Common myeloid progenitor, CD34-positive (primary cell): ENCODE results near the gene CRTAP.
A peak's percentile ranks its signal among the peaks of the same experiment; 100 is the strongest.
"Not testable (repeated sequence)": the region's sequence is repeated elsewhere in the genome, so short reads cannot be mapped to it uniquely, and the experiment has no call there.

Experiments used
- CTCF ChIA-PET: fragments of 350-600 bp; sonication (Branson Sonifier 250); formaldehyde crosslinking; loops from one replicate; lab custom pipeline; 2021; ENCODE audit warnings: antibody characterized with exemption; lab: Charles Lee
- POLR2A ChIA-PET: fragments of 350-600 bp; sonication (Branson Sonifier 250); formaldehyde crosslinking; loops from one replicate; lab custom pipeline; 2021; ENCODE audit warnings: antibody characterized with exemption; lab: Charles Lee
- DNase-seq, 3 donors: peaks; one replicate each; pipeline versions ENCODE4 v3.0.0 to v3.0.0-alpha.2; 2013
- H3K27ac ChIP-seq, 2 experiments: 1 replicate in 1 of 2; 2 replicates in 1 of 2; pipeline ENCODE4 v1.7.0; 2013; ENCODE audit warnings: inconsistent platforms in 2 of 2, low read length in 2 of 2, mild to moderate bottlenecking in 2 of 2, low read depth in 1 of 2, moderate library complexity in 1 of 2; ENCODE audit not compliant: severe bottlenecking in 2 of 2, insufficient read depth in 1 of 2, poor library complexity in 1 of 2
- H3K27me3 ChIP-seq, 5 experiments: replicated peaks in 2 of 5; 1 replicate in 3 of 5; 2 replicates in 2 of 5; pipeline versions ENCODE4 v1.6.1 to v1.7.0; 2013; ENCODE audit warnings: low read length in 4 of 5, mild to moderate bottlenecking in 2 of 5, moderate library complexity in 2 of 5, inconsistent platforms in 1 of 5; ENCODE audit not compliant: insufficient read depth in 5 of 5, control insufficient read depth in 4 of 5
- H3K36me3 ChIP-seq, 4 experiments: 1 replicate in 2 of 4; 2 replicates in 2 of 4; pipeline versions ENCODE4 v1.6.1 to v1.7.0; 2013; ENCODE audit warnings: low read length in 3 of 4, control low read depth in 1 of 4, mild to moderate bottlenecking in 1 of 4; ENCODE audit not compliant: control insufficient read depth in 4 of 4, insufficient read depth in 4 of 4
- H3K4me1 ChIP-seq, 4 experiments: 1 replicate in 3 of 4; 2 replicates in 1 of 4; pipeline versions ENCODE4 v1.6.1 to v1.7.1; 2013; ENCODE audit warnings: low read length in 3 of 4, mild to moderate bottlenecking in 3 of 4, control low read depth in 1 of 4, inconsistent platforms in 1 of 4, moderate library complexity in 1 of 4; ENCODE audit not compliant: control insufficient read depth in 4 of 4, insufficient read depth in 4 of 4; ENCODE audit errors: control extremely low read depth in 1 of 4
- H3K4me3 ChIP-seq, 7 experiments: 1 replicate in 4 of 7; 2 replicates in 3 of 7; pipeline versions ENCODE4 v1.5.1 to v1.7.0; 2013; ENCODE audit warnings: mild to moderate bottlenecking in 7 of 7, low read length in 6 of 7, moderate library complexity in 6 of 7, inconsistent platforms in 2 of 7, low read depth in 2 of 7, control low read depth in 1 of 7; ENCODE audit not compliant: insufficient read depth in 4 of 7, control insufficient read depth in 1 of 7; ENCODE audit errors: extremely low read depth in 1 of 7
- H3K9me3 ChIP-seq, 5 experiments: 1 replicate in 4 of 5; 2 replicates in 1 of 5; pipeline versions ENCODE4 v1.6.1 to v1.7.1; 2013; ENCODE audit warnings: low read length in 4 of 5, mild to moderate bottlenecking in 2 of 5, inconsistent platforms in 1 of 5, low read depth in 1 of 5, moderate library complexity in 1 of 5; ENCODE audit not compliant: control insufficient read depth in 4 of 5, insufficient read depth in 2 of 5; ENCODE audit errors: control extremely low read depth in 1 of 5
- WGBS: methylation state at CpG from one replicate; pipeline ENCODE4 v1.1.5; 2013; ENCODE audit not compliant: insufficient coverage; 5-methylcytosine and 5-hydroxymethylcytosine counted together

The CRTAP gene

DNA sequence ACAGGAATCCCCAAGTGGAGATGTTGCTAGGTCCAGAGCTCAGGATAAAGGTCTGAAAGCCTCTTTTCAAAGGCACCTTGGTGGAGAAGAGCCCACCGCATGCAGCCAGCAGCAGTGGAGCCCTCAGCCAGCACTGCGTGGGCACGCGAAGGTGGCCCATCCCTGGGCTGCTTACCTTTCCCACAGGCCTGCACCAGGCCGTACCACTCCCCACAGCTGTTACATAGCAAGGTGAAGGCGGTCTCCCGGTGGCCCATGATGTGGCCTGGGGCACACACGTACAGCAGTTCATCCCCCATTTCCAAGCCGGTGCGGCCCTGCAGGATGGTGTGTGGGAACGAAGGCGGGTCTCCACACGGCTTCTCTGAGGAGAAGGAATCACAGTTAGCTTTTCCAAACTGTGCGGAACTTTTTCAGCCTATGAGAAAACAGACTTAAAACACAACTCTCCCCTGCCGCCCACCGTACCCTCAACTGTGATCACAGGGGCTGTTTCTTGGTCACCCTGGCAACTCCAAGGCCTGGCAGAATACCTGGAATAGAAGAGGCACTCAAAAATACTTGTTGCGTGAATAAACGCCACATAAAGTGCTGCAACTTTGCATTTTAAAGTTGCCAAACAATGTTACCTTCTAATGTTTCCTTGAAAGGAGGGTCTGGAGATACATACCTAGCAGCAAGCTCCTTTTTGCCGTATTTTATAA, 61.0 kb downstream of the CRTAP start:
- Histone ChIP-seq H3K27me3 (no peaks in the 10 kb centered on the region), H3K36me3 (no peaks in the 10 kb centered on the region), H3K27ac (no peak overlapping the region), H3K9me3 (peaks cover 0 to 5% (median 3%) of the 10 kb centered on the region in 5 experiments), H3K4me1 (no peaks in the 10 kb centered on the region), H3K4me3 (no peak overlapping the region)
- POLR2A ChIA-PET = no interaction called here
- WGBS = 93% methylated on average over 16 of the region's 19 CpGs
- CTCF ChIA-PET = no interaction called here
- no peak for DNase-seq

DNA sequence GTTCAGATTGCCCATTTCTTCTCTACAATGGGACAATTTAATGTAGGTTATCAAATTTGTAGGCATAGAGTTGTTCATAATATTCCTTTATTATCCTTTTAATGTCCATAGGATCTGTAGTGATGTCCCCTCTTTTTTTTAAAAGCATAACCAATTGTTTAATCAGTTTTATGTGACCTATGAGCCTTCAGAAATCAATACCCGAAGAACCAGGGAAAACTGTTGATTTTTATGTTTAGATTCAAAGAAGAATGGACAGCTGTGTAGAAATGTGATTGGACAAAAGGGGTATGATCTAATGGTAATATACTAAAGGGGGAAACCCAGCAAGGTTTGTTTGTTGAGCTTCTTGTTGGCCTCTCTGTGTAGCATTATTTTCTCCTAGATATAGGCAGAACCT, 65.3 kb downstream of the CRTAP start:
- no peak for DNase-seq
- CTCF ChIA-PET = no interaction called here
- Histone ChIP-seq H3K4me3 (no peak overlapping the region), H3K27me3 (no peaks in the 10 kb centered on the region), H3K36me3 (no peaks in the 10 kb centered on the region), H3K27ac (no peak overlapping the region), H3K4me1 (no peaks in the 10 kb centered on the region), H3K9me3 (peaks cover 0 to 9% (median 3%) of the 10 kb centered on the region in 5 experiments)
- POLR2A ChIA-PET = interaction anchor here (0.5 kb wide), 1 partner anchor 10 kb away, joined by 3 read pairs; no protein-coding TSS in a partner anchor
- WGBS = 100% methylated on average over 1 of the region's 1 CpG

DNA sequence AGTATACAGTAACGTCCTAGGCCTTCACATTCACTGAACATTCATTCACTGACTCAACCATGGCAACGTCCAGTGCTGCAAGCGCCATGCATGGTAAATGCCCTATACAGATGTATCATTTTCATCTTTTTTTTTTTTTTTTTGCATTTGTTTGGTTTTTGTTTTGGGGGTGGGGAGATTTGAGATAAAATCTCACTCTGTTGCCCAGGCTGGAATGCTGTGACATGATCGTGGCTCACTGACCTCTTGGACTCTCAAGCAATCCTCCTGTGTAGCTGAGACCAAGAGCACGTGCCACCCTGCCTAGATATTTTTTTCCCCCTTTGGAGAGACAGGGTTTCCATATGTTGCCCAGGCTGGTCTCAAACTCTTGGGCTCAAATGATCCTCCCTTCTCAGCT, 67.4 kb downstream of the CRTAP start:
- H3K36me3 ChIP-seq = no peaks in the 10 kb centered on the region
- DNase-seq = no peak
- no peaks in the 10 kb centered on the region for H3K27me3 ChIP-seq
- H3K4me3 ChIP-seq = no peak overlapping the region
- POLR2A ChIA-PET = no interaction called here
- WGBS = 100% methylated on average over 2 of the region's 5 CpGs
- no peak overlapping the region for H3K27ac ChIP-seq
- CTCF ChIA-PET = no interaction called here
- peaks cover 0 to 9% (median 3%) of the 10 kb centered on the region in 5 experiments for H3K9me3 ChIP-seq
- no peaks in the 10 kb centered on the region for H3K4me1 ChIP-seq

DNA sequence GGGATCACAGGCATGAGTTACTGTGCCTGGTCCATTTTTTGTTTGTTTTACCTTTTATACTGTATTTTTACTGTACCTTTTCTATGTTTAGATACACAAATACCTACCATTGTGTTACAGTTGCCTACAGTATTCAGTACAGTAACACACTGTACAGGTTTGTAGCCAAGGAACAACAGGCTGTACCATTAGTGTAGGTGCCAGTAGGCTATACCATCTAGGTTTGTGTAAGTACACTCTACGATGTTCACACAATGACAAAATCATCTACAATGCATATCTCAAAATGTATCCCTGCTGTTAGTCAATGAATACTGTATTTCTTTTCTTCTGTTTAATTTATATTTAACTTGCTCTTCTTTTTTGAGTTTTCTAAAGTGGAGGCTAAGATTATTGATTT, 67.8 kb downstream of the CRTAP start:
- CTCF ChIA-PET = interaction anchor here (0.6 kb wide), 1 partner anchor 16 kb away, joined by 3 read pairs; no protein-coding TSS in a partner anchor
- H3K4me3 ChIP-seq, DNase-seq, H3K36me3 ChIP-seq, H3K27me3 ChIP-seq, H3K4me1 ChIP-seq, POLR2A ChIA-PET, H3K27ac ChIP-seq, H3K9me3 ChIP-seq: not testable (repeated sequence)
- WGBS = no CpG with 5 or more reads among the region's 1 CpG

DNA sequence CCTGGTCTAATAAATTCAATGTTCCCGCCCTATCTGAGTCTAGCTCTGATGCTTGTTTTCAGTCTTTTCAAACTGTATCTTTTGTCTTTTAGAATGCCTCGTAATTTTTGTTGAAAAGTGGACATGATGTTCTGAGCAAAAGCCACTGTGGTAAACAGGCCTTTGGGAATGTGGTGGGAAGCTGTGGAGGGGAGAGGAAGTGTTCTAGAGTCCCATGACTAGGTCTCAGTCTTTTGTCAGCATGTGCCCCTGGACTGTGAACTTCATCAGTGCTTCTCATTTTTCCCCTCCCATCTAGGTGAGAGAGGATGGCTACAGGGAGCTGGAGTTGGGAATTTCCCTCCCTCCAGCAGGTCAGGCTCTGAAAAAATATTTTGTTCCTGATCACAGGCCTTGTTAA, 71.0 kb downstream of the CRTAP start:
- 83% methylated on average over 1 of the region's 2 CpGs for WGBS
- DNase-seq = no peak
- Histone ChIP-seq H3K36me3 (no peaks in the 10 kb centered on the region), H3K27me3 (no peaks in the 10 kb centered on the region), H3K9me3 (peaks cover 0 to 5% (median 0%) of the 10 kb centered on the region in 5 experiments), H3K4me1 (no peaks in the 10 kb centered on the region), H3K4me3 (no peak overlapping the region), H3K27ac (no peak overlapping the region)
- CTCF ChIA-PET = interaction anchor here (1.0 kb wide), 1 partner anchor 15 kb away, joined by 3 read pairs; no protein-coding TSS in a partner anchor
- POLR2A ChIA-PET = no interaction called here

DNA sequence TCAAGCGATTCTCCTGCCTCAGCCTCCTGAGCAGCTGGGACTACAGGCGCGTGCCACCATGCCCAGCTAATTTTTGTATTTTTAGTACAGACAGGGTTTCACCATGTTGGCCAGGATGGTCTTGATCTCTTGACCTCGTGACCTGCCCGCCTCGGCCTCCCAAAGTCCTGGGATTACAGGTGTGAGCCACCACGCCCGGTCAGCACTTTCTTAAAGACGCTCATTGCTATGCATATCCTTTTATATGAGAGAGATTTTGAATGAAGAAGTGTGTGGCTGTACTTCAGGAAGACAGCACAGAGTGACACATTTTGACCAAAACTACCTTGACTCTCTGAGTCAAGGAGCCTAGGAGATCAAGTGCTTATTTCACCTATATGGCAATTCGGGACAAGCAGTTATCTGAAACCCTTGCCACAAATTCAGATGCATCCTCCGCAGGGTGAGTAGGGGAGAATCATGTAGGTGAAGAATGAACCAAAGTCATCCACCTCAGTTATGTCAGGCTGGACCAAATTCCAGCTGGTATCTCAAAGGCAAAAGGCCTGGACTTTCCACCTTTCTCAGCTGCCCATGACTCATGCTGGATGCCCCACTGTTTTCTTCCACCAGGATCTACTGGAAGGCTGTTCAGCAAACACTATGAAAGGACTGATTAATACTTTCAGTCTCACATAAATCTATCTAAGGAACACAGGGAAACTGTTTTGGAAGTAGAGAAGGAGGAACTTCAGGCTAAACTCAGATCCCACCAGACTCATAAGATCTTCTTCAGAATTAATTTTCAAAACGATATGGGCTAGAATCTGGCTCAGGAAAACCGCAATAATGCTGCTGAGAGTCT, 72.9 kb downstream of the CRTAP start:
- DNase-seq = peak in 1 of 3 donors; percentile 18
- CTCF ChIA-PET = interaction anchor here (1.1 kb wide), 1 partner anchor 11 kb away, joined by 3 read pairs; no protein-coding TSS in a partner anchor
- no peak overlapping the region for H3K27ac ChIP-seq
- peaks cover 0 to 5% (median 0%) of the 10 kb centered on the region in 5 experiments for H3K9me3 ChIP-seq
- H3K36me3 ChIP-seq = no peaks in the 10 kb centered on the region
- H3K27me3 ChIP-seq = no peaks in the 10 kb centered on the region
- no peaks in the 10 kb centered on the region for H3K4me1 ChIP-seq
- POLR2A ChIA-PET = no interaction called here
- whole genome bisulfite sequencing = 91% methylated on average over 8 of the region's 13 CpGs
- no peak overlapping the region for H3K4me3 ChIP-seq

DNA sequence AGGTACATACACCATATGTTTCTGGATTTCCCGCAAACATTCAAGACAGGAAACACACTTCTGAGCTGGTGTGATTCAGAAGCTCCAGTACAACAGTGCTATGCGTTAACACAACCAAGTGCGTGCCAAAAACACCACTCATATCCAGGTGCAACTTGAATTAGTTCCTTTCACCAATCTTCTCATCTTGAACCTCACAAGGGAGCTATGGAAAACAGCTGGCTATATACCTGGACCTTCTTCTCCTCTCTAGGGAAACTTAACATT, 73.5 kb downstream of the CRTAP start:
- peak in 1 of 3 donors; percentile 45 for DNase-seq
- ChIA-PET POLR2A (no interaction called here), CTCF (interaction anchor here (1.1 kb wide), 1 partner anchor 11 kb away, joined by 3 read pairs; no protein-coding TSS in a partner anchor)
- Histone ChIP-seq H3K36me3 (no peaks in the 10 kb centered on the region), H3K27me3 (no peaks in the 10 kb centered on the region), H3K4me3 (no peak overlapping the region), H3K27ac (no peak overlapping the region), H3K4me1 (no peaks in the 10 kb centered on the region), H3K9me3 (peaks cover 0 to 3% (median 0%) of the 10 kb centered on the region in 5 experiments)
- 80% methylated on average over 2 of the region's 3 CpGs for WGBS
